K562 (cell line): ENCODE results near the gene CRCP. TPM values are rescaled to one million over a fixed set of nuclear protein-coding genes. Genes with fewer than 3 reads are reported as not detected.

Experiments used
- ARNT ChIP-seq, 2 experiments: fragments of 450-650 bp; IDR thresholded peaks; 2 replicates each; pipeline ENCODE4 v1.6.1; 2016; ENCODE audit warnings: mild to moderate bottlenecking in 1 of 2
- BRD4 ChIP-seq: fragments of 200-600 bp; sonication (generic); IDR thresholded peaks from 2 replicates; pipeline ENCODE4 v1.6.1; 2017; ENCODE audit warnings: inconsistent platforms
- CTCF ChIP-seq, 3 experiments: IDR thresholded peaks in 2 of 3; conservative IDR thresholded peaks in 1 of 3; 2 replicates each; pipeline ENCODE4 v1.5.1; 2011 to 2012; ENCODE audit warnings: low read length in 3 of 3, mild to moderate bottlenecking in 3 of 3, control low read depth in 2 of 3, improper control_type of control experiment in 1 of 3, inconsistent platforms in 1 of 3, low read depth in 1 of 3, mixed read lengths in 1 of 3, moderate library complexity in 1 of 3; ENCODE audit not compliant: insufficient read depth in 2 of 3
- E2F3 ChIP-seq: fragments of 250-450 bp; sonication (Bioruptor Pico); IDR thresholded peaks from 2 replicates; pipeline ENCODE4 v1.4.0; 2020; ENCODE audit warnings: mild to moderate bottlenecking
- HBP1 ChIP-seq: fragments of 450-650 bp; formaldehyde crosslinking; IDR thresholded peaks from 2 replicates; pipeline ENCODE4 v1.4.0; 2022; ENCODE audit warnings: missing genetic modification characterization
- HNRNPH1 ChIP-seq: fragments of 200-400 bp; formaldehyde crosslinking; optimal IDR thresholded peaks from 2 replicates; pipeline ENCODE3; 2017; ENCODE audit warnings: low read depth, mild to moderate bottlenecking, low read length, moderate library complexity
- HNRNPLL ChIP-seq: fragments of 200-400 bp; formaldehyde crosslinking; IDR thresholded peaks from 2 replicates; pipeline ENCODE4 v1.6.1; 2017; ENCODE audit warnings: low read length, low read depth, mild to moderate bottlenecking; ENCODE audit not compliant: poor library complexity, severe bottlenecking
- MECOM ChIP-seq: fragments of 250-450 bp; sonication (Bioruptor Pico); IDR thresholded peaks from 2 replicates; pipeline ENCODE4 v1.8.0; 2022; ENCODE audit warnings: inconsistent platforms
- MEF2A ChIP-seq: IDR thresholded peaks from 2 replicates; pipeline ENCODE4 v1.6.1; 2011; ENCODE audit warnings: low read depth, mild to moderate bottlenecking, low read length, moderate library complexity; ENCODE audit not compliant: control insufficient read depth
- MLLT1 ChIP-seq, 2 experiments: fragments of 450-650 bp; IDR thresholded peaks; 2 replicates each; pipeline ENCODE4 v1.6.1; 2016
- PHB2 ChIP-seq: fragments of 450-650 bp; IDR thresholded peaks from 2 replicates; pipeline ENCODE4 v1.6.1; 2017; ENCODE audit warnings: low read depth
- POLR2AphosphoS2 ChIP-seq: IDR thresholded peaks from 2 replicates; pipeline ENCODE4 v1.6.1; 2012; ENCODE audit warnings: low read length, improper control_type of control experiment
- RBFOX2 ChIP-seq: fragments of 200-400 bp; formaldehyde crosslinking; IDR thresholded peaks from 2 replicates; pipeline ENCODE4 v1.6.1; 2017; ENCODE audit warnings: low read depth, mild to moderate bottlenecking, low read length, moderate library complexity
- SAFB2 ChIP-seq: fragments of 200-400 bp; formaldehyde crosslinking; IDR thresholded peaks from 2 replicates; pipeline ENCODE4 v1.6.1; 2018; ENCODE audit warnings: borderline replicate concordance, low read length, low read depth, moderate library complexity; ENCODE audit not compliant: severe bottlenecking
- UBTF ChIP-seq, 2 experiments: IDR thresholded peaks; 2 replicates each; pipeline ENCODE4 v1.6.1; 2012; ENCODE audit warnings: improper control_type of control experiment in 2 of 2, low read depth in 2 of 2, low read length in 2 of 2, borderline replicate concordance in 1 of 2
- ZNF584 ChIP-seq: fragments of 200-800 bp; sonication (Bioruptor generic); IDR thresholded peaks from 2 replicates; pipeline ENCODE4 v1.6.1; 2016; ENCODE audit warnings: low read depth, mild to moderate bottlenecking, missing genetic modification characterization, missing compliant biosample characterization
- ZNF668 ChIP-seq: fragments of 250-450 bp; sonication (Bioruptor Pico); IDR thresholded peaks from 2 replicates; pipeline ENCODE4 v1.8.0; 2022; ENCODE audit warnings: mild to moderate bottlenecking, inconsistent platforms
- ZNF707 ChIP-seq: fragments of 250-450 bp; sonication (Bioruptor Pico); conservative IDR thresholded peaks from 2 replicates; pipeline ENCODE4 v1.8.0; 2022; ENCODE audit warnings: inconsistent platforms, mild to moderate bottlenecking, moderate library complexity
- polyA plus RNA-seq, 8 experiments: library from polyadenylated mRNA; depleted of rRNA in 4 of 8; stranded (reverse) in 5 of 8; unstranded in 3 of 8; fragments of >200 nt; fragmentation: Nextera tagmentation in 2 of 8; fragmentation: Illumina TruSeq in 1 of 8; extraction: Ambion mirVana in 2 of 8; extraction: Trizol in 1 of 8; gene quantifications; 2 replicates each; pipeline versions ENCODE4 v1.2.1 to v1.2.3, GENCODE V29; 2011 to 2014; ENCODE audit warnings: inconsistent platforms in 1 of 8, missing spikeins in 1 of 8
- total RNA-seq, 7 experiments: library from RNA; depleted of rRNA in 6 of 7; stranded (reverse); fragments of >200 nt in 6 of 7; fragmentation: Illumina TruSeq in 2 of 7; extraction: Trizol in 2 of 7; gene quantifications; 2 replicates each; pipeline versions ENCODE4 v1.2.1 to v1.2.3, GENCODE V29; 2011 to 2021; ENCODE audit warnings: low replicate concordance in 1 of 7

The CRCP gene
- total and polyA plus RNA-seq, 9 of the 15 experiments (the other 6 are each of a cell fraction or from before 2014, with no cell fraction given) = 22.1 to 58.3 (median 43.4) TPM

GRCh38 chr7:66114743-66115649, at the start of gene CRCP (continued):
- peak; percentile 45 to 56 (median 53); a peak in 5 of 6 replicates for TF ChIP-seq CTCF (IDR thresholded peaks at IDR 0.05 in 2 of 3, conservative IDR thresholded peaks at IDR 0.05 in 1 of 3; ENCODE audit: insufficient read depth in 2 of 3, low read depth in 1 of 3, low read length in 3 of 3)
- TF ChIP-seq BRD4 = no peak
- peak; percentile 24 for TF ChIP-seq HNRNPLL
- no peak for TF ChIP-seq MECOM (CRISPR knock-in tag)
- TF ChIP-seq POLR2AphosphoS2 = peak; percentile 49; the same call in 1 of the 2 replicates
- 0 out of 4 replicates have a peak, but pooled peaks have one; percentile 28 to 55 for TF ChIP-seq MLLT1 (IDR thresholded peaks at IDR 0.05)
- TF ChIP-seq UBTF (IDR thresholded peaks at IDR 0.05; ENCODE audit: borderline replicate concordance in 1 of 2, low read depth in 2 of 2, low read length in 2 of 2) = 0 out of 4 replicates have a peak, but pooled peaks of 1 of the 2 experiments have one; percentile 42
- TF ChIP-seq SAFB2 = no peak
- no peak for TF ChIP-seq HBP1 (CRISPR knock-in tag)
- TF ChIP-seq ARNT (IDR thresholded peaks at IDR 0.05) = peak; percentile 62 to 79
- TF ChIP-seq ZNF584 = no peak
- no peak for TF ChIP-seq ZNF668
- TF ChIP-seq HNRNPH1 = no peak
- peak; percentile 88 for TF ChIP-seq E2F3 (CRISPR knock-in tag)
- TF ChIP-seq RBFOX2 = peak; percentile 98
- TF ChIP-seq MEF2A = no peak
- TF ChIP-seq ZNF707 (CRISPR knock-in tag) = no peak
- TF ChIP-seq PHB2 = no peak
